H9 (cell line): ENCODE data around the gene BMERB1. TPM values are rescaled to one million over a fixed set of nuclear protein-coding genes. Genes with fewer than 3 reads are reported as not detected.

ENCODE experiments used
- DNase-seq: peaks from one replicate; pipeline ENCODE4 v3.0.0-alpha.2; 2017
- H2AFZ ChIP-seq: one replicate; pipeline ENCODE4 v1.6.1; 2013; ENCODE audit warnings: mild to moderate bottlenecking, low read length, control low read depth, moderate library complexity
- H2AK5ac ChIP-seq: 2 replicates; pipeline ENCODE4 v1.6.1; 2013; ENCODE audit warnings: low read length, control low read depth, mixed read lengths; ENCODE audit not compliant: insufficient read length
- H2BK120ac ChIP-seq: one replicate; pipeline ENCODE4 v1.6.1; 2013; ENCODE audit warnings: low read depth, mild to moderate bottlenecking, low read length, control low read depth, inconsistent platforms; ENCODE audit not compliant: poor library complexity, severe bottlenecking
- H2BK12ac ChIP-seq: 2 replicates; pipeline ENCODE4 v1.6.1; 2013; ENCODE audit warnings: low read length, control low read depth, mixed read lengths, low read depth; ENCODE audit not compliant: insufficient read length
- H2BK15ac ChIP-seq: 2 replicates; pipeline ENCODE4 v1.6.1; 2013; ENCODE audit warnings: low read depth, low read length, control low read depth
- H2BK20ac ChIP-seq: one replicate; pipeline ENCODE4 v1.6.1; 2013; ENCODE audit warnings: low read depth, mild to moderate bottlenecking, low read length, control low read depth, inconsistent platforms; ENCODE audit not compliant: poor library complexity, severe bottlenecking
- H2BK5ac ChIP-seq: 2 replicates; pipeline ENCODE4 v1.6.1; 2013; ENCODE audit warnings: low read length, control low read depth, mixed read lengths; ENCODE audit not compliant: insufficient read length
- H3K14ac ChIP-seq: 2 replicates; pipeline ENCODE4 v1.6.1; 2013; ENCODE audit warnings: low read length, control low read depth; ENCODE audit not compliant: insufficient read depth
- H3K18ac ChIP-seq: 2 replicates; pipeline ENCODE4 v1.6.1; 2013; ENCODE audit warnings: low read depth, mild to moderate bottlenecking, mixed read lengths, low read length, control low read depth; ENCODE audit not compliant: insufficient read length
- H3K23ac ChIP-seq: 2 replicates; pipeline ENCODE4 v1.6.1; 2013; ENCODE audit warnings: low read length, control low read depth, mixed read lengths, low read depth; ENCODE audit not compliant: insufficient read length
- H3K23me2 ChIP-seq: 2 replicates; pipeline ENCODE4 v1.6.1; 2013; ENCODE audit warnings: low read depth, mild to moderate bottlenecking, mixed read lengths, low read length, control low read depth; ENCODE audit not compliant: insufficient read length, poor library complexity, severe bottlenecking
- H3K27ac ChIP-seq: 2 replicates; pipeline ENCODE4 v1.5.1; 2013; ENCODE audit warnings: low read length, control low read depth, mixed read lengths, low read depth; ENCODE audit not compliant: insufficient read length
- H3K27me3 ChIP-seq: 2 replicates; pipeline ENCODE4 v1.6.1; 2013; ENCODE audit warnings: low read length, control low read depth, inconsistent platforms; ENCODE audit not compliant: insufficient read depth
- H3K4ac ChIP-seq: 2 replicates; pipeline ENCODE4 v1.6.1; 2013; ENCODE audit warnings: low read depth, mild to moderate bottlenecking, control low read depth, inconsistent platforms, low read length, moderate library complexity
- H3K4me1 ChIP-seq: 2 replicates; pipeline ENCODE4 v1.6.1; 2013; ENCODE audit warnings: low read length, control low read depth, inconsistent platforms; ENCODE audit not compliant: insufficient read depth
- H3K4me2 ChIP-seq: 2 replicates; pipeline ENCODE4 v1.6.1; 2013; ENCODE audit warnings: low read length, control low read depth, mixed read lengths; ENCODE audit not compliant: insufficient read length, insufficient read depth
- H3K56ac ChIP-seq: 2 replicates; pipeline ENCODE4 v1.6.1; 2013; ENCODE audit warnings: low read depth, mild to moderate bottlenecking, mixed read lengths, low read length, control low read depth; ENCODE audit not compliant: insufficient read length
- H3K79me1 ChIP-seq: 2 replicates; pipeline ENCODE4 v1.6.1; 2013; ENCODE audit warnings: low read depth, mild to moderate bottlenecking, moderate library complexity, low read length, control low read depth, inconsistent platforms; ENCODE audit not compliant: insufficient read depth, poor library complexity, severe bottlenecking
- H3K79me2 ChIP-seq: 2 replicates; pipeline ENCODE4 v1.6.1; 2013; ENCODE audit warnings: low read length, control low read depth, inconsistent platforms; ENCODE audit not compliant: insufficient read depth
- H3K9ac ChIP-seq: 2 replicates; pipeline ENCODE4 v1.6.1; 2013; ENCODE audit warnings: low read length, control low read depth, mixed read lengths; ENCODE audit not compliant: insufficient read length; ENCODE audit errors: extremely low read depth
- H3K9me3 ChIP-seq: one replicate; pipeline ENCODE4 v1.6.1; 2013; ENCODE audit warnings: low read depth, low read length, inconsistent platforms; ENCODE audit not compliant: control insufficient read depth
- H3T11ph ChIP-seq: one replicate; pipeline ENCODE4 v1.6.1; 2013; ENCODE audit warnings: mild to moderate bottlenecking, low read length, control low read depth, inconsistent platforms
- H4K20me1 ChIP-seq: one replicate; pipeline ENCODE4 v1.6.1; 2013; ENCODE audit not compliant: control insufficient read depth, insufficient read length, insufficient read depth
- H4K5ac ChIP-seq: 2 replicates; pipeline ENCODE4 v1.6.1; 2013; ENCODE audit warnings: low read depth, mild to moderate bottlenecking, mixed read lengths, low read length, control low read depth; ENCODE audit not compliant: insufficient read length
- H4K8ac ChIP-seq: replicated peaks from 2 replicates; pipeline ENCODE4 v1.6.1; 2013; ENCODE audit warnings: low read length, control low read depth, mixed read lengths, low read depth; ENCODE audit not compliant: insufficient read length
- H4K91ac ChIP-seq: 2 replicates; pipeline ENCODE4 v1.6.1; 2013; ENCODE audit warnings: low read depth, mild to moderate bottlenecking, moderate library complexity, mixed read lengths, low read length, control low read depth; ENCODE audit not compliant: insufficient read length
- H3K27ac Mint-ChIP-seq, 3 experiments: 2 replicates in 2 of 3; 3 replicates in 1 of 3; pipeline ENCODE4 v1.8.0; 2020 to 2021; ENCODE audit warnings: mixed read lengths in 3 of 3, mild to moderate bottlenecking in 1 of 3, moderate library complexity in 1 of 3
- H3K27me3 Mint-ChIP-seq: 2 replicates; pipeline ENCODE4 v1.8.0; 2021; ENCODE audit warnings: low read depth, mild to moderate bottlenecking, moderate library complexity, mixed read lengths
- H3K36me3 Mint-ChIP-seq, 3 experiments: 2 replicates in 2 of 3; 3 replicates in 1 of 3; pipeline ENCODE4 v1.8.0; 2020 to 2021; ENCODE audit warnings: low read depth in 3 of 3, mixed read lengths in 3 of 3; ENCODE audit not compliant: insufficient read depth in 1 of 3
- H3K4me1 Mint-ChIP-seq, 2 experiments: 2 replicates each; pipeline ENCODE4 v1.8.0; 2020; ENCODE audit warnings: mixed read lengths in 2 of 2
- H3K4me3 Mint-ChIP-seq, 2 experiments: 2 replicates in 1 of 2; 3 replicates in 1 of 2; pipeline ENCODE4 v1.8.0; 2020 to 2021; ENCODE audit warnings: mild to moderate bottlenecking in 2 of 2, mixed read lengths in 2 of 2, moderate library complexity in 1 of 2
- H3K9me3 Mint-ChIP-seq, 2 experiments: 2 replicates in 1 of 2; 3 replicates in 1 of 2; pipeline ENCODE4 v1.8.0; 2020; ENCODE audit warnings: mild to moderate bottlenecking in 2 of 2, mixed read lengths in 2 of 2, moderate library complexity in 1 of 2
- WGBS: extraction: QIAGEN DNeasy Blood & Tissue Kit; methylation state at CpG from one replicate; pipeline ENCODE4 v1.1.7; 2013; ENCODE audit warnings: missing lambda C conversion rate, low lambda C conversion rate, mixed read lengths; ENCODE audit not compliant: insufficient read length; ENCODE audit errors: extremely low coverage; 5-methylcytosine and 5-hydroxymethylcytosine counted together
- total RNA-seq: library from RNA; stranded (reverse); gene quantifications from 2 replicates; pipeline ENCODE4 v1.2.1, GENCODE V29; 2021
- TF ChIP-seq, protein P1 (sequence below): fragments of 200-600 bp; sonication (generic); conservative IDR thresholded peaks from 3 replicates; pipeline ENCODE4 v1.8.0; 2021; ENCODE audit warnings: antibody characterized with exemption, mild to moderate bottlenecking

Gene BMERB1
- total RNA-seq, 1 experiment from 2014 or later, result 19.5 TPM

DNA sequence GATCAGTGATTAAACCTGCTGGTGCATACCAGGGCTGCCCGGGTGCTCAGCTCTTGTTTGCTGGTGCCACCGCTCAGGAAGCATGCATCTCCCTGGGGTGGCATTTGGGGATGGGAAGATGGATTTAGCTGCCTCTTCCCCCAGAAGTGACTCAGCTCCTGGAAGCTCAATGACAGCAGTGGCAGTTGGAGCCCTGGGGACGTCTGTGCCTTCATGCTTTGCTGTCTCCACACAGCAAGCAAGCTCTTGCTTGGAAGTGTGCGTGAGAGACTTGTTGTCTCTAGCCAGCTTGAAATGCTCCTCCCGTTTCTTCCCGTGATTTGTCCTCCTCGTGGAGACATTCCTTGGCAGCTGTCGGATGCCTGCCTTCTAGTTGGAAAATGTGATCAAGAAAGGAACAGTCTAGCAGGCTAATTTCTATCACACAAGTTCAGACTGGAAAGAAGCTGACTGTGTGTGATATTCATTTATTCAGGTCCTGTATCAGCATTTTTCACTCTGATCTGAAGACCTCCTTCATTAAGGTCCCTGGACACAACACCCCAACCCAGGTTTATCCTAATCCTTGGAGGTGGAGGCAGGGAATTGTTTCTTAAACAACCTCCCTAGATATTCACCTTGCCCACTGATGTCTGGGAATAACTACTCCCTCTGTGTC lies 73.0 kb downstream of the BMERB1 start:
- Histone ChIP-seq H4K5ac (no peak overlapping the region), H3K79me1 (no peaks in the 10 kb centered on the region), H2AK5ac (no peak overlapping the region), H2BK5ac (no peak overlapping the region), H3K79me2 (no peaks in the 10 kb centered on the region), H3K23ac (no peak overlapping the region), H3K9me3 (no peaks in the 10 kb centered on the region), H3K56ac (no peak overlapping the region), H2BK12ac (no peak overlapping the region), H3K9ac (no peak overlapping the region), H2BK15ac (no peak overlapping the region), H3K23me2 (no peaks in the 10 kb centered on the region), H4K20me1 (no peaks in the 10 kb centered on the region), H3K4me2 (no peak overlapping the region), H3K27ac (no peak overlapping the region), H3K14ac (no peak overlapping the region), H3K27me3 (no peaks in the 10 kb centered on the region), H2AFZ (no peak overlapping the region), H4K91ac (no peak overlapping the region), H3K4me1 (peaks cover 8% of the 10 kb centered on the region; the same call in 1 of the 2 replicates), H3T11ph (no peak overlapping the region), H3K18ac (no peak overlapping the region), H2BK20ac (no peak overlapping the region), H4K8ac (no peak overlapping the region), H2BK120ac (no peak overlapping the region), H3K4ac (no peak overlapping the region)
- Mint-ChIP-seq H3K27me3 (no peaks in the 10 kb centered on the region; the same call in 1 of the 2 replicates), H3K9me3 (no peaks in the 10 kb centered on the region), H3K36me3 (peaks cover 0 to 5% (median 0%) of the 10 kb centered on the region in 3 experiments; a peak in 2 of 7 replicates), H3K4me1 (peaks cover 48 to 55% of the 10 kb centered on the region in 2 experiments), H3K4me3 (no peak overlapping the region), H3K27ac (peak overlapping the region in 1 of 3 experiments; percentile 62; a peak in 1 of 7 replicates)
- TF ChIP-seq, protein P1, sequence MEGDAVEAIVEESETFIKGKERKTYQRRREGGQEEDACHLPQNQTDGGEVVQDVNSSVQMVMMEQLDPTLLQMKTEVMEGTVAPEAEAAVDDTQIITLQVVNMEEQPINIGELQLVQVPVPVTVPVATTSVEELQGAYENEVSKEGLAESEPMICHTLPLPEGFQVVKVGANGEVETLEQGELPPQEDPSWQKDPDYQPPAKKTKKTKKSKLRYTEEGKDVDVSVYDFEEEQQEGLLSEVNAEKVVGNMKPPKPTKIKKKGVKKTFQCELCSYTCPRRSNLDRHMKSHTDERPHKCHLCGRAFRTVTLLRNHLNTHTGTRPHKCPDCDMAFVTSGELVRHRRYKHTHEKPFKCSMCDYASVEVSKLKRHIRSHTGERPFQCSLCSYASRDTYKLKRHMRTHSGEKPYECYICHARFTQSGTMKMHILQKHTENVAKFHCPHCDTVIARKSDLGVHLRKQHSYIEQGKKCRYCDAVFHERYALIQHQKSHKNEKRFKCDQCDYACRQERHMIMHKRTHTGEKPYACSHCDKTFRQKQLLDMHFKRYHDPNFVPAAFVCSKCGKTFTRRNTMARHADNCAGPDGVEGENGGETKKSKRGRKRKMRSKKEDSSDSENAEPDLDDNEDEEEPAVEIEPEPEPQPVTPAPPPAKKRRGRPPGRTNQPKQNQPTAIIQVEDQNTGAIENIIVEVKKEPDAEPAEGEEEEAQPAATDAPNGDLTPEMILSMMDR, result no peak
- no CpG with 5 or more reads among the region's 8 CpGs for WGBS
- no peak for DNase-seq
